Fibroblast of villous mesenchyme (primary cell): ENCODE data around the gene INS. TPM values are rescaled to one million over a fixed set of nuclear protein-coding genes. Genes with fewer than 3 reads are reported as not detected.
"Not testable (repeated sequence)": the region's sequence is repeated elsewhere in the genome, so short reads cannot be mapped to it uniquely, and the experiment has no call there.

Source experiments
- DNase-seq: peaks from one replicate; pipeline ENCODE4 v3.0.0-alpha.2; 2010; ENCODE audit warnings: low read depth
- H3K4me3 ChIP-seq: 2 replicates; pipeline ENCODE4 v1.5.1; 2011; ENCODE audit warnings: low read depth, mild to moderate bottlenecking, low read length
- total RNA-seq: library from RNA; depleted of rRNA; stranded (reverse); fragments of >200 nt; gene quantifications from 2 replicates; pipeline ENCODE4 v1.2.3, GENCODE V29; 2012
- TF ChIP-seq, protein P1 (sequence below): IDR thresholded peaks from 2 replicates; pipeline ENCODE4 v1.5.1; 2012; ENCODE audit warnings: low read depth, mild to moderate bottlenecking, low read length; ENCODE audit not compliant: insufficient read depth

Gene INS
- total RNA-seq, 1 donor = not detected

DNA sequence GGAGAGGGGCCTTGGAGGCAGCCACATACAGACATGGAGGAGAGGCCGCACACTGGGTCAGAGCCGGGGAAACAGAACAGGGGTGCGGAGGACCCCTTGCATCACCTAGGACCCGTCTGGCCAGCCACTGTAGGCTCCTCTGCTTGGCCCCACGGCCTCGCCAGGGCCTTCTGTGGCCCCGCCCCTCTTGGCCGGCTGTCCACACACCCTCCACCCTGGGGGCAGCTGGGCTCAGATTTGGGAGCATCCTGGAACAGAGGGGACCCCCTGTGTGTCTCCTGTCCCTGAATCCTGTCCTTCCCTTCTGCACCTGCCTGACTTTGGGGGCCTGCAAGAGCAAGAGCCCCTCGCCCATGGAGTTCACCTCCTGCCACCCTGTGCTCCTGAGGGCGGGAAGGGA, 18.5 kb upstream of the INS start:
- no peak overlapping the region for H3K4me3 ChIP-seq
- DNase-seq = no peak
- TF ChIP-seq, protein P1, sequence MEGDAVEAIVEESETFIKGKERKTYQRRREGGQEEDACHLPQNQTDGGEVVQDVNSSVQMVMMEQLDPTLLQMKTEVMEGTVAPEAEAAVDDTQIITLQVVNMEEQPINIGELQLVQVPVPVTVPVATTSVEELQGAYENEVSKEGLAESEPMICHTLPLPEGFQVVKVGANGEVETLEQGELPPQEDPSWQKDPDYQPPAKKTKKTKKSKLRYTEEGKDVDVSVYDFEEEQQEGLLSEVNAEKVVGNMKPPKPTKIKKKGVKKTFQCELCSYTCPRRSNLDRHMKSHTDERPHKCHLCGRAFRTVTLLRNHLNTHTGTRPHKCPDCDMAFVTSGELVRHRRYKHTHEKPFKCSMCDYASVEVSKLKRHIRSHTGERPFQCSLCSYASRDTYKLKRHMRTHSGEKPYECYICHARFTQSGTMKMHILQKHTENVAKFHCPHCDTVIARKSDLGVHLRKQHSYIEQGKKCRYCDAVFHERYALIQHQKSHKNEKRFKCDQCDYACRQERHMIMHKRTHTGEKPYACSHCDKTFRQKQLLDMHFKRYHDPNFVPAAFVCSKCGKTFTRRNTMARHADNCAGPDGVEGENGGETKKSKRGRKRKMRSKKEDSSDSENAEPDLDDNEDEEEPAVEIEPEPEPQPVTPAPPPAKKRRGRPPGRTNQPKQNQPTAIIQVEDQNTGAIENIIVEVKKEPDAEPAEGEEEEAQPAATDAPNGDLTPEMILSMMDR = no peak

DNA sequence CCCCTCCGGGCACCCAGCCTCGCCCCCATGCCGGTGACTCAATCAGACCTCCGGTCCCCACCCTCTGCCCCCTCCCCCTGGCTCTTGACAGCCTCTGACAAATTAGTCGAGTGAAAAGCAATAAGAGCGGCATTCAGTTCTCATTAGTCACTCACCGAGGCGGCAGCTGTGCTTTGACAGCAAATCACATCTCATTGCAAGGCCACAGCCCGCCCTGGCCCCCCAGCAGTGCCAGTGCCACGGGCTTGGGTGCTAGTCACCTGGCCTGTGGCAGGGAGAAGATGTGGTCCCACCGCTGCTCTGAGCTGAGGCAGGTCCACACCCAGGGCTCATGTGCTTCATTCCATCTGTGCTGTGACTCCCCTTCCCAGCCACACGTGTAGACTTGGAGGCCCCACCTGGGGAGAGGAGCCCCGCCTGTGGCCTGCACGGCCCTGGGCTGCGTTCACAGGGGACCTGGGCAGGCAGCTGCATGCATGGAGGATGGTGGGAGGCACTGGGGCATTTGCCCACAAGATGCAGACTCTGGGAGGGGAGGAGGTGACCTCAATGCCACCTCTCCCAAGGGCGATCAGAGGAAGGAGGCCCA, 18.0 kb upstream of the INS start:
- peak; percentile 21 for DNase-seq

DNA sequence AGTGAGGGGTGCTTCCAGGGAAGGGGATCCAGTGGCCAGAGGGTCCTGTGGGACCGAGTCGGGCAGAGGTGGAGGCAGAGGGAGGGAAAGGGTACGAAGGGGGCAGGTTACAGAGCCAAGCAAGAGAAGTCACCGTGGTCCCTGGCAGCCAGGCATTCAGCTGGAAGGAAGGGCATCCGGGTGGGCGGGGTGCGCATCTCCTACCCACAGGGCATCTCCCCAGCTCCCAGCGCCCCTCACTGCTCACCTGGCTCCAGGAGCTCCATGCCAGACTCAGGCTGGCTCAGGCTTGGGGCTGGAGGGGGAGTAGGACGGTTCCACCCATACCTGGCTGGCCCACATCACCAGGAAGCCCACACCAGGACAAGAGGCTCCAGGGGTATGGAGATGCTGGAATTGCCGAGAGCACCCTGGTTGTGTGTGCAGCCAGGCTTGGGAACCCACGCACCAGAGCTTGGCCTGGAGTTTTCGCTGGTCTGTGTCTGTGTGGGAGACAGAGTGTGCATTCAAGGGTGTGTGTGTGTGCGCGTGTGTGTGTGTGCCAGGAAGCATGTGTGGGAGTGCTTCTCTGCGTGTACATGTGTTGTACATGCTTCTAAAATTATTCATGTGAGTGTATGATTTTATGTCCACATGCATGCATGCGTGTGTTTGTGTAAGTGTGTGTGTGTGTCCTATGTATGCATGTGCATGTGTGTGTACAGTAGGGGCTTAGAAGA, 17.2 kb upstream of the INS start:
- not testable (repeated sequence) for DNase-seq, H3K4me3 ChIP-seq

More for the DNA sequence above, 18.0 kb upstream of the INS start:
- no peak overlapping the region for H3K4me3 ChIP-seq
- TF ChIP-seq, protein P1 = no peak

DNA sequence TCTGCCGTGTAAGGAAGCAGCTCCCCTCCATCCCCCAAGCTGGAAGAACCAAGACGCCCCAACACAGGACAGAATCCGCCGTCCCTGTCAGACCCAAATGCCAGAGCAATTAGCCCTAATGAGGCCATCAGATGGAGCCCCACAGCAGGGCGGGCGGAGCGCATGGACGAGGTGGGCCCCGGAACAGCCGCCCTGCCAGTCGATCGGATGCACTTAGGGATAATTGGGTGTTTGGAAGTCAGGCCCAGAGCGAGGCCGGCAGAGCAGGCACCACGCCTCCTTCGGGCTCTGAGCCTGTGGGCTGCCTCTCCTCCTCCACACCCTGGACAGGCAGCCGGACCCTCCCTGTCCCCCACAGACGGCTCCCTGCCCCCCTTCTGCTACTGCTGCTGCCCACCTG, 16.1 kb upstream of the INS start:
- no peak overlapping the region for H3K4me3 ChIP-seq
- no peak for DNase-seq
- TF ChIP-seq, protein P1 = no peak

DNA sequence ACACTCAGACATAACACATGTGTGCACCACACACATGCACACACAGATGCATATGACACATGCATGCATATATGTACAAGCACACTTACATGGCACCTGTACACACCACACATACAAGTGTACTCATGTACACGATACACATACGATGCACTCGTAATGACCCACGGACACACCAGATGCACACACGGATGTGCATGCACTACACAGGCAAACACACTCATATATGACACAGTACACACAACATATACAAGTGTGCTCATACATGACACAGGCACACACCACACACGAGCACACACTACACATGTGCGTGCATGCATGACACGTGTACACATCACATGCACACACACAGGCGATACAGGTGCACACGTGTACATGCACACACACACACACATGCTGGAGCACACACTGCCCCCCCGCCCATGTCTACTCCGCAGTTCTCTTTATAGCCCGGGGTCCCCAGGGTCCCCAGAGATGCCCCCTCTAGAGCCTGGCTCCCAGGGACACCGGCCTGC, 15.4 kb upstream of the INS start:
- H3K4me3 ChIP-seq = no peak overlapping the region
- TF ChIP-seq, protein P1 = no peak
- no peak for DNase-seq

DNA sequence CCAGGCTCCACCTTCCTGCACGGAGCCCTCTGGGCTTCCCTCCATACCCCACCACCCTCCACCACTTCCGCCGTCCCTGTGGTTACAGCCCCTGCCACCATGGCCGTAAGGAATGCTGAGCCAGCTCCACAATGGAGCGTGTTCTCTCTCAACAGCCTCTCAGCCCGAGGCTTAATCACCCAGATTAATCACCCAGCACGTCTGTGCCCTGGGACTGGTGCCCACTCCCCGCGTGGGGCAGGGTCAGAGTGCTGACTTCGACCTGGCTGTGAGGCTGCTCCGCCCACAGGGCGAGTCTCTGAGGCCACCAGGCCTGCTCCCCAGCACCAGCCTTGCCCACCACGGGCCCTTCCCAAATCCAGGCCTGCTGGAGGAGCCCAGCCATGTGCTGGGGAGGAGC, 14.7 kb upstream of the INS start:
- DNase-seq = no peak
- TF ChIP-seq, protein P1 = no peak
- H3K4me3 ChIP-seq = no peak overlapping the region

DNA sequence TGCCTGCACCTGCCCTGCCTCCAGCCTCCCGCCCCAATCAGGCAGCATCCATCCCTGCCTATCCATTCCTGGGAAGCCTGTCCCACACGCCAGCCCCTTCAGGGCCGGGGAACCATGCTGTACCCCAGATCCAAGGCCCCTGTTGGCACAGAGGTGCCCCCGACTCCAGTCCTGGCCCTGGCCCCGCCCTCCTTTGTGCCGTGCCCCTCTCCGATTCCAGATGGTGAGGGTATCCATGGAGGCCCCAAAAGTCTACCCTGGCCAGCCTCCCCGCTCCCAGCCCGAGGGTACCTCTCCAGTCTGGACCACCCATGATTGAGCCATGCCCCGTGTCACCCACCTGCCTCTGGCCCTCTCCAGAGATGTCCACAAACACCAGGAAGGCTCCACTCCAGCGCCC, 13.4 kb upstream of the INS start:
- no peak for DNase-seq
- TF ChIP-seq, protein P1 = no peak

More for the DNA sequence above, 13.4 kb upstream of the INS start:
- no peak overlapping the region for H3K4me3 ChIP-seq
